Fibroblast of gingiva (primary cell): Measurements from ENCODE around the gene MECR.

Experiments
- DNase-seq: peaks from one replicate; pipeline ENCODE4 v3.0.0-alpha.2; 2011; ENCODE audit warnings: low read depth

MECR gene

DNA sequence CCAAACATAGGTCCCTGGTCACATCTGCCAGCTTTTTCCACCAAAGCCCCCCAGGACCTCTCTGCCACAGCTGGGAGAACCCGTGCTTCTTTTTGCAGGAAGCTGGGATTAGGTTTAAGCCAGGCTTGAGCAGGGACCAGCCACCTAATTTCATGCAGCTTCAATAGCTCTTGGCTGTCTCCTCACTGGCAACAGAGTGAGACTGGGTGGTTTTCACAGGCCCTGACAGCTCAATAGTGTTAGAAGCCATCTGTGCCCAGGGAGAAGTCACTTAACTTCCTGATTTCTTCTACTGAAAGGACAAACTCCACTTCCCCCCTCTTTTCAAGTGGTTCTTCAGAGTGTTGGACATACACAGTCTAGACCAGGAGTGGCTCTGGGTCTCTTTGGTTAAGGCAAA is 28.7 kb downstream of the MECR start:
- DNase-seq, result no peak

DNA sequence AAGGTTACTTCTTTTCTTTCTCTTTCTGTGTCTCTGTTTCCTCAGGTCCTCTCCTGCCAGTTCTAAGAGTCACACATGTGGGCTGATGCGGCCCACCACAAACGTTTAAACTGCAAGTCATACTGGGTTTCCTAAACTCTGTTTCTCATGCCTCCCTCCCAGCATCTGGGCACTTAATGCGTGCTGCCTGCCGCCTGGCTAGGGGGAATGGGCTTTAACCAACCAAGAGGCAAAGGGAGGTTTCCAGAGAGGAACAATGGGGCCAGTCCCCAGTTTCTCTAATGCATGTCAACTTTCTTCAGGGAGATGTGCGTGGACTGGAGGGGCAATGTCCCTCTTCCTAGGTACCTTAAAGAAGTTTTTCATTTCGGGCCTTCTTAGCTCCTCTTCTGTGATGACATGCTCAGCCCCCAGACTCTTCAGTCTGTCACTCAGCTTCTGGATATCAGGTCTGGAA is 29.1 kb downstream of the MECR start:
- DNase-seq, result no peak

DNA sequence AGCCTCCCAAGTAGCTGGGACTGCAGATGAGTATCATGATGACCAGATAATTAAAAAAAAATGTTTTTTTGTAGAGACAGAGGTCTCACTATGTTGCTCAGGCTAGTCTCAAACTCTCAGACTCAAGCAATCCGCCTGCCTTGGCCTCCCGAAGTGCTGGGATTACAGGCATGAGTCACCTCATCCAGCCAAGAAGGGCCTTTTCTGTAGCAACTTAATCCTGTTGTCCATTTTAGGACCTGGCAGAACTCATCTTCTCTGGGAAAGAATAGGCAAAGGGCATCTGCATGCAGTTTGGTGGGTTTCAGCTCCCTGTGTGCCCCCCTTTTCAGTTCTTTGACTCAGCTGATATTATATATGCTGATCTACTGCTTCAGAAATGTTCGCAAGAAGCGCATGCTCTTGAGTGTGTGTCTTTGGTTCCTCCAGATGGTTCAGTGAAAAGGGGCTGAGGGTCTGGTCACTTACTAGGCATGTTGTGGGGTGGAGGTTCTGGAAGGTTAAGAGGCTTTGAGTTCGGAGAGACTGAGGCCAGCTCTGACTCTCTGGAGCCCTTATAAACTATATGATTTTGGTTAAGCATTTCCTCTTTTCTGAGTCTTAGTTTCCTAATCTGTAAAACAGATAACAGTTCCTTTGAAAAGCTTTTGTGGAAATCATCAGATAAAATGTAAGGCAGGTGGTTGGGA is 29.7 kb downstream of the MECR start:
- DNase-seq, result no peak

DNA sequence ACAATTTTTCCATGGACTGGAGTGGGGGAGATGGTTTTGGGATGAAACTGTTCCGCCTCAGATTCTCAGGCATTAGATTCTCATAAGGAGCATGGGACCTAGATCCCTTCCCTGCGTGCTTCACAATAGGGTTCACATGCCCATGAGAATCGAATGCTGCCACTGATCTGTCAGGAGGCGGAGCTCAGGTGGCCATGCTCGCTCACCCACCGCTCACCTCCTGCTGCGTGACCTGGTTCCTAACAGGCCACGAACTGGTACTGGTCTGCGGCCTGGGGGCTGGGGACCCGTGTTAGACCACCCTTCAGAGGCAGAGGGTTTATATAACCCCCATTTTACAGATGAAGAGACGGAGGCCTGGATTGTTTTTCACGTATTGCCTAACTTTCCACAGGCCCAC is 32.7 kb downstream of the MECR start:
- no peak for DNase-seq

DNA sequence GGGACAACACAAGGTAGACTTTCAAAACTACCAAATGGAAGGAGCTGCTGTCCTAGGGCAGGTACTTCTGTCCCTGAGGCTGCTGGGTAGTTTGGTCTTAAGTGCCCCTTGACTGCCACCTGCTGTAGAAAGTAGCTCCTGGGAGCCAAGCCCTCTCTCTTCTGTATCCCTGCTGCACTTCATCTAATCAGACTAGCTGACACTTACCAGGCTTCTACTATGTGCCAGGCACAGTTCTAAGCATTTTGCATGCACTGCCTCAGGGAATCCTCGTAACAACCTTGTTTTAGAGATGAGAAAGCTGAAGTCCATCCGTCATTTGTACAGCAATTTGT is 33.2 kb downstream of the MECR start:
- DNase-seq, result peak; percentile 39

DNA sequence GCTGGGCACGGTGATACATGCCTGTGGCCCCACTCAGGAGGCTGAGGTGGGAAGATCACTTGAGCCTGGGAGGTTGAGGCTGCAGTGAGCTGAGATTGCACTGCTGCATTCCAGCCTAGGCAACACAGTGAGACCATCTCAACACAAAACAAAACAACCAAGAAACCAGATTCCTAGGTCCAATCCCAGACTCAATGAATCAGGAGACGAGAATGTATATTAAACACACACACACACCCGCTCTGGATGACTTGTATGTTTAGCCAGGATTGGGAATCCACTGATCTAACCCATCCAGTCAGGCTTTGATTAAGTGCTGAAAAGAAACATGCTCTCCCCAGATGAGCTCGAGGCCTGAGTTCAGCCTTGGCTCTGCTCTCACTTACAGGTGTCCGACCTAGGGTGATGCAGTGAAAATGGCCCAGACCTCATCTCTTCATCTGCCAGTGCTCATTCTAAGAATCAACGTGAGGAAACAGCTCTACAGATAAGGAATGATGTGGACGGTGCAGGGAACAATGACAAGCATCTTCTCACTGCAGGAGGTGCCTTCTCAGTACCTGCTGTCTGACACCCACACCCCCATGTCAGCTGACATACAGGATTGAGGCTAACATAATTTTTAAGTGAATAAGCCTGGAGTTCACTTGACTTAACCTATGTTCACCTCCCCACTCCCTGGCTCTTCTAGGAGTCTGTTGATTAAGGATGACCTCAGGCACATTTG is 33.7 kb downstream of the MECR start:
- DNase-seq, result peak; percentile 80

DNA sequence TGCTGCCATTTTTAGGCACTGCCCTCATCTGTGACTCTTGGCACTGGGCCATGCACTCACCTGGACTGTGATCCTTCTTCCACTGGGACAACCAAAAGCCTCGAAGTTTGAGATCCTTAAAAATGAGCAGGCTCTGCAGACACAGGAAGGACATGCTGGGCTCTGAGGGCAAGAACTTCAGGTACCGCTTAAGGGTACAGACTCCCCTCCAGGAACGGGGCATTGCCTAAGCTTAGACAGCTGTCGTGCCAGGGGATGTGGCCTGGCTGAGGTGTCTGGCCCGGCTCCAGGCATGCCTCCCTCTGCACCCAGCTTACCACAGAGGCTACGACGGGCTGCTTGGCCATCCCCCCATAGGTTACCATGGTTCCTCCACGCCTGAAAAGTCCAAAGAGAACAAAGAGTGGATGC is 34.8 kb downstream of the MECR start:
- DNase-seq, result no peak

DNA sequence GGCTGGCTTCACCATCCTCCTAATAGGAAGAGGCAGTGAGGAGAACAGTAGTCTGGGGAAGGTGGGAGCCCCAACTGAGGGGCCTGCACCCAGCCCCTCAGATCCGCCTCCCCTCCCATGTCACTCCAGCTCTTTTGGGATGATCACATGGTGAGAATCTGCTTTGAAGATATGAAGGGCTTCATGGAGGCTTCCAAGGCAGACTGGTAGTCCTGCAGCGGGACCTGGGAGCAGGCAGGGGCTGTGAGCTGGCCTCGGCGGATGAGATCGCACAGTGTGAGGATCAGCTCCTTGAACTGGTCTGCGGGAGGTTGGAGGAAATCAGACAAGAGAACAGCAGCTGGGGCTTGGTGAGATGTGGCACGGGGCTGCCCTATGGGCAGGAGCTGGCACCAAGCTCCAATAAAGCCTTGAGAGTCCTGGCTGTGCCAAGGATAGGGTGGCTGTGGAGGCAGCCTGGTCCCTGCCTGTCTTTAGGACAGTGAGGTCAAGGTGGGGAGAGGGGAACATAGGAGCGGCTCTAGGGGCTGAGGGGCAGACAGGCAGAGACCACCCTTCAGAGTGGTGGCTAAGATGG is 36.8 kb downstream of the MECR start:
- DNase-seq, result no peak

DNA sequence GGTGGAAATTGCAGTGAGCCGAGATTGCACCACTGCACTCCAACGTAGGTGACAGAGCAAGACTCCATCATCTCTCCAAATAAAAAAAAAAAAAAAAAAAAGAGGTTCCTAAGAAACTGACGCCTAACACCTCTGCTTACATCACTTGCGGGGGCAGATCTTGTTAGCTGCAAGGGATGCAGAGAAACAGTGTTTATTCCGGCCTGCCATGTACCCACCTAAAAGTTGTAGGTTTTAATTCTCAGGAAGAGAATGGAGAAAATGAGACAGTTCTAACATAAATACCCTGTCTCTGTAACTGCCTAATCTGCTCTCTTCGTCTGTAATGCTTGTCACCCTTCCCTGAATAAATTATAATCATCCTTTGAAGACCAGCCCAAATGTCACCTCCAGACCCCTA is 40.0 kb downstream of the MECR start:
- no peak for DNase-seq

DNA sequence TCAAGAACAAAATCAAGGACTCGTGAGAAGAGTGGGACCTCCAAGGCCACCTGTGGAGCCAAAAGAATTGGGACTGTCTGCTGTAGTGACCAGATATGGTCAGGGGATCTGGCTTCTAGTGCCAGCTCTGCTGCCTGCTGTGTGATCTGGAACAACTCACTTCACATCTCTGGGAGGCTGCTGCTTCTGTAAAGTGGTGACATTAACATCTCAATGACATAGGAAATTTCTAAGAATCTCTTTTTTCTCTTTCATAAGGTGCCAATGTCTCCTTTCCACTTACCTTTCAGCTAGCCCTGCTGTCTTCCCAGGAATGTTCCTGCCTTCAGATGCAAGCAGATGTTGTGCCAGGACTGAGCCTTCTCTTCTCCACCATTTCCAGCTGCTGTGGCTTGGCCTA is 44.0 kb downstream of the MECR start:
- DNase-seq, result no peak

DNA sequence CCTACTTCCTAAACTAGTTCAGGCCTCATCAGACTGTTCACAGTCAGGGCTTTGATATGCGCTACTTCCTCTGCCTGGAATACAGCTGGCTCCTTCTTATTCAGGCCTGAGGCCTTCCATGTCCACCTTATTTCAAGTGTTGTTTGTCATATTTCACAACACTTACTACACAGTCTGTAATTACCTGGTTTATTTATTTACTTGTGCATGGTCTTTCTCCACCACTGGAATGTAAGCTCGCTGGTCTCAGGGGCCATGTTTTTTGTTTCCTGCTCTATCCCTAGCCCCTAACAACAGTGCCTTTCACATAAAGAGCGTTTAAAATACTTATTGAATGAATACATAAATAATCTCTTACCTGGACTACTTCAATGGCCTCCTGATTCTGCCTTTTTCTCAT is 44.5 kb downstream of the MECR start:
- DNase-seq, result peak; percentile 8

DNA sequence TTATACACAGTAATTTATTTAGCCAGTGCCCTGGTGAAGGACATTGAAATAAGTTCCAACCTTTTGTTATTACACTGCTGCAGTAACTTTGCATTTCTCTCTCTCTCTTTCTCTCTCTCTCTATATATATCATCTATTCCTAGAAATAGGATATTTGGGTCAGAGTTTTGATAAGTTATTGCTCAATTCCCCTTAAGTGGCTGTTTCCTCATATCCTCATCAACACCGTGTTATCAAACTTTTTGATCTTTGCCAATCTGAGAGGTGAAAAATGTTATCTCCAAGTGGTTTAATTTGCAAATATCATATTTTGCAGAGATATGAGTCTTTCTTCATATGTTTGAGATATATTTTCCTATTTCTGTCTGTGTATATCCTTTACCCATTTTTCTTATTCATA is 47.4 kb downstream of the MECR start:
- DNase-seq, result no peak

DNA sequence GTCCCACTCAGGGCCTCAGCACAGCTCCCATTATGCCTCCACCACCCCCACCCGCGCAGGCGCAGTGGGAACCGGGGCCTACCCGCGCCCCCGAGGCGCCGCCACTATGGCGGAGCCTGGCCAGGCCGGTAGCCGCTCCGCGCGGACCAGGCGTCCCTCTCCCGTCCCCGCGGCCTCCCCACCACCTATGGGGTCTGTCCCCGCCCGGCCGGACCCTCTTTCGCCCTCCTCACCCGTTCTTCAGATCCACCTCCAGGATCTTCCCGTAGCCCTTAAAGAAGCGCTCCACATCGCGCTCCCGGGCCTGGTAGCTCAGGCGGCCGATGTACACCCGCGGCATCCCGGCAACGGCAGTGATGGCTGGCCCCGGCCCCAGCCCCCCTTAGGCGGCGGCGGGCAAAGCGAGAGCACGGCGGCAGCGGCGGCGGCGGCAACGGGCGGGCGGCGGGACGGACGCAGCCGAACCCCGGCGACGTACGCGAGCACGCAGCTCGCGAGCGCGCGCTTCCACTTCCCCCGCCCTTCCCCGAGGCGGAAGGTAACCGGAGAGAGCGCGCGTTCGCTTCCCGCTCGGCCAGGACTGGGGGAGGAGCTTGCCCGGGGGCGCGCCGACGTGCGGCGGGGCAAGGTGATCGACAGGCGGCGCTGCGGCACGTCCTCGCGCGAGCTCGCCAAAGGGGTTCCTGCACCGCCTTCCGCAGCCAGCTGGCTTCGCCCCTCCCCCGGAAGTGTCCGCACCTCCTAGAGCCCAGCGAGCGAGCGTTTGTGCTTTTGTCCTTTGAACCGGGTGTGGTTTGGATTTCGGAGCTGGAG is 49.1 kb downstream of the MECR start, which contains the start of gene SRSF4:
SRSF4 (minus strand) TSS at position 488 of the 813 bp plus-strand sequence; CDS start at position 340, 148 bp downstream.
- DNase-seq, result peak; percentile 99

DNA sequence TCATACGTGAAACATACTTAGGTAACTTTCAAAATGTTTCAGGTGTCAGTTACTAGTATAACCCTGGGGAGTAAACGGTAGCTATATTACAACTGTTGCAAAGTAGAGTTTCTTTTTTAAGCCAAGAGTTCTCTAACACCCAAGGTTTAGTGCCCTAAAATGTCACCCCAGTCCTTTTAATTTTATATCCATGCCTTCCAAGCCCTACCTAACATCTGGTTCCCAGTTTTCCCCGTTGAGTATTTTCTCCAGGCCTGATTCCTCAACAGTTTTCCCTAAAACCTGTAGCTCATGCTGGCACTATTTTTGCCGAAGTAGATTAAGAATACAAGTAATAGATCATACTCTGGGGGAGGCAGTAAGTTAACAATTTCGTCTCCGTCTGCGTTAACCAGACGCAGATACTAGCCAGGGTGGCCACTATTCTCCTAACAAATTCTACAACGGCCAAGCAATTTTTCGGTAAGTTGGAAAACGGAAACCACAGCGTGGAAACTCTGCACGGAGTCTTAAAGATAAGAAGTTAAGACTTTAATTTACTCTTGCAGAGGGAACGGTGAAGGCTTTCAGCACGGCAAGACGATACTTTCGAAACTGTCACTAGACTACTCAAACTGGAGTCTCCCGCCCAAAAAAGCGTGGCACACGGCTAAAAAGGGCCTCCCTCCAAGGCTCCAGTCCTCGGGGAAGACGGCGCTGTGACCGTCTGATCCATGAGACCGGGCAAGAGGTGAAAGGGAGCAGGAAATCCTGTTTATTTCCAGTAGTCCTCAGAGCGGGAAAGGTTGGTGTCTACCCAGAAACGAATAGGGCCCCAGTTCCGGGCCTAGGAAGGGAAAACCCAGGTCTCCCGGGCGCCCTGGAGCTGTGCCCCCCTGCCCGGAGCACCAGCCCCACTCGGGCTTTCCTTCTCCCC is 50.0 kb downstream of the MECR start:
- no peak for DNase-seq

DNA sequence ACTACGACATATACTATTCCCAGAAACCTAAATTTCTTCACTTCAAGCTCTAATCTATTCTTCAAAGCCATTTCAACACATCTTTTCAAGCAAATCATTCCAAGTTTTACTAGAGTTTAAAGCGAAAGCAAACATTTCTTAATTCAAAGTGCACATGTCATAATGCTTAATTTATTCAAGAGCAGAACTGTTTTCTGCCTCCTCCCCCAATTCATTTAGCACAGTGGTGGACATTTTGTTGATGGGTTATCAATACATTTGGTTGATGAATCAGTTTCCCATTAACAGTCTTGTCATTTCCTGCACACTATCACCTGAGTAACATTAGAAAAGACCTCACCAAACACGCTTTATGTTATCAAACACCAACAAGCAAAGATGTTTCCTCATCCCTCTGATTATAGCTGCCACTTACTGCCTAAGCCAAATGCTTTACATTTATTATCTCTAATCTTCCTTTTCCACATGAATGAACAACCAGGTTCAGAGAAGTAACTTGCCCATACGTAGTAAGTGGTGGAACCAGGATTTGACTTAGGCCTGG is 51.0 kb downstream of the MECR start:
- DNase-seq, result peak; percentile 75

DNA sequence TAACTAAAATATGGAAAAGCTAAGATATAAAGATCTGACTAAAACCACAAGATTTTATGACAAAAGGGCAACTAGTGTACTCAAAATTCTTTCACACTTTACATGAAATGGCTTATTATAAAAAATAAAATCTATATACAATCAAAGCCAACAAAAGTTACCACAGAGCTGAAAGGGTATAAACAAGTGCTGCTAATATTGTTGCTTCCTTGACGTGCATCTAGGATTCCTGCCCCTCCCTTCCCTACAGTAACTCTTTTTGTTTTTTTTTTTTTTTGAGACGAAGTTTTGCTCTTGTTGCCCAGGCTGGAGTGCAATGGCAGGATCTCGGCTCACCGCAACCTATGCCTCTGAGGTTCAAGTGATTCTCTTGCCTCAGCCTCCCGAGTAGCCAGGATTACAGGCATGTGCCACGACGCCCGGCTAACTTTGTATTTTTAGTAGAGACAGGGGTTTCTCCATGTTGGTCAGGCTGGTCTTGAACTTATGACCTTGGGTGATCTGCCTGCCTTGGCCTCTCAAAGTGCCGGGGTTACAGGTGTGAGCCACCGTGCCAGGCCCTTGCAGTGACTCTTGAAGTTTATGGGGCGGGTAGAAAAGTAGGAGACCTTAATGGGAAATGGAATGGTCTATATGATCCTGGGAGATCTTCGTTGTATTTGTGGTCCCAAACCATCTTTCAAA is 53.6 kb downstream of the MECR start:
- DNase-seq, result no peak

DNA sequence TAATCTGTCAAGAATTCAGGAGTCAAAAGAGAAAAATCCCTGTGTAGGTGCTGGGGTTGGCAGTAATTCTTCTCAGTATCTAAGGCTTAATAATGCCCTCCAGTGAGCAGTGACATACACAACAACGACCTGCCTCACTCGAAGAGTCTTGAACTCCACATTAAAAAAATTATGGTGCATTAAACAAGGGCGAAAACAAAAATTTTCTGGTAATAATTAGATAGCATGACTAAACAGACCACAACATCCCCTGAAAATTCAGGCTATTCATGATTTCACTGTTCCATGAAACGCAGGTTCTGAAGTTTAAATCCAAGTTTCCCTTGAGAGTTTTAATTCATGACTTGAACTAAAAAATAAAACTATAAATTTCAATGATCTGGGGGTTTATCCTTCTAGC is 54.2 kb downstream of the MECR start:
- peak; percentile 27 for DNase-seq

DNA sequence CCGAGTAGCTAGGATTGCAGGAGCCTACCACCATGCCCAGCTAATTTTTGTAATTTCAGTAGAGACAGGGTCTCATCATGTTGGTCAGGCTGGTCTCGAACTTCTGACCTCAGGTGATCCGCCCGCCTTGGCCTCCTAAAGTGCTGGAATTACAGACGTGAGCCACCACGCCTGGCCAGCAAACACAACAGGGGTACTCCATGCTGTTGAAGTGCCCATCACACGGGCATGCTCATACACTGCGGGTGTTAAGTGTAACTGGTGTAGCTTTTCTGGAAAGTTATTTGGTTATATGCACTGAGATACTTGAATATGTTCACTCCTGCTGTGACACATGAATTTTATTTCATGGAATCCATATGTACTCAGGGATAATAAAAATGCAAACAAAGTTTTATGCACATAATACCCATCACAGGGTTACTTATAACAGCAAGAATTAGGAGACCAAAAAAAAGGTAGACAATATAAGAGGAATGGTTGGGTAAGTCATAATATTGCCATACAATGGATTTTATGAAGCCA is 58.3 kb downstream of the MECR start:
- DNase-seq, result no peak

DNA sequence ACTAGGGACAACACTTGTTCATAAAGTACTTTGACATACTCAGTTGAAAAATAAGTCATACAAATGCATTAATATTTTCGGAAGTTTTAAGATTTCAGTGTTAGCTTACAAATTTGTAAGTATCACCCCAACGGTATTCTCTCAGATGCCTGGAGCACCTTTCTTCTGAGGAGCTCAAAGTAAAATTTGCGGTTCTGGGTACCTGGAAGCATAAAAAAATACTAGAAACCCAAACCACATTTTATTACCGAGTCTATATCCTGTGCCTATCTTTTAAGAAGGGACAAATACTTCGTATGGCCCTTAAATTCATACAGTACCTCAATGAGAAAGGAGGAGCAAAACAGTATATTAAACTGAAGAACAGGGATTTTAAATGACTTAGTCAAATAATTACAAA is 59.2 kb downstream of the MECR start:
- no peak for DNase-seq

DNA sequence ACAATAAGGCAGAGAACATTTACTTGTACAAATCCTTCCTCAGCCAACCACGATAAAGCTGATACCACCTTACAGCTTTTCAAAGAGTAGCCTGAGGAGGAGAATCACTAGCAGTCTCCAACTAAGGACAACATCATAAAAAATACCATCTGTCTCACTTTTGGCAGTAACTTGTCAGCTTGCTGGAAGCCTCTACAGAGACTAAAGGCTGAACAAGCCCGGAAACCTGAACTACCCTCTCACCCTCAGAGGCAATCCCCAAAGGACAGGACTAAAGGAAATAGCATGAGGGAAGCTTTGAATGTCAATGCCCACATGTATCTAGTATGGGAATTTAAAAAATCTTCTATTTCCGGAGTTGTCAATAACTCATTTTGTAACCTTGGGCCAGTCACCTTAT is 59.6 kb downstream of the MECR start:
- DNase-seq, result peak; percentile 79
